Measurements from ENCODE around the gene CLDN5. TPM values are rescaled to one million over a fixed set of nuclear protein-coding genes. Genes with fewer than 3 reads are reported as not detected.

The CLDN5 gene
- total and polyA plus RNA-seq, 2 of the 8 experiments (the other 6 are each of a cell fraction or from before 2014, with no cell fraction given) = 1.2 to 1.6 TPM

- Histone ChIP-seq H3K9me3 (ENCODE audit: insufficient read depth in 2 of 2, low read depth in 1 of 2, low read length in 1 of 2) (no peaks in the 10 kb centered on the region), H3K36me3 (ENCODE audit: control insufficient read depth in 2 of 4, insufficient read depth in 4 of 4, low read length in 3 of 4) (peaks cover 0 to 5% (median 0%) of the 10 kb centered on the region in 4 experiments; a peak in 3 of 8 replicates), H2BK5ac (ENCODE audit: low read depth, low read length) (no peak overlapping the region), H2AK5ac (ENCODE audit: low read depth, low read length) (no peak overlapping the region), H3K23ac (ENCODE audit: insufficient read length) (no peak overlapping the region), H3K79me2 (ENCODE audit: control insufficient read depth in 1 of 2, insufficient read depth in 2 of 2, low read length in 2 of 2) (no peaks in the 10 kb centered on the region), H3K56ac (replicated peaks; ENCODE audit: insufficient read length, low read depth, low read length) (no peak overlapping the region), H3K27ac (ENCODE audit: low read depth, low read length) (no peak overlapping the region), H2AFZ (ENCODE audit: low read length) (no peak overlapping the region), H3K9ac (replicated peaks in 1 of 4; ENCODE audit: extremely low read depth in 1 of 4, low read depth in 3 of 4, low read length in 3 of 4) (no peak overlapping the region), H2BK12ac (ENCODE audit: low read depth, low read length) (no peak overlapping the region), H2BK120ac (replicated peaks; ENCODE audit: low read depth, low read length) (no peak overlapping the region), H3K23me2 (ENCODE audit: low read depth, low read length) (peaks cover 16% of the 10 kb centered on the region; the same call in 1 of the 2 replicates), H4K20me1 (replicated peaks in 1 of 2; ENCODE audit: control insufficient read depth in 1 of 2, insufficient read depth in 2 of 2, low read length in 2 of 2) (peaks cover 0 to 16% of the 10 kb centered on the region in 2 experiments), H3K79me1 (ENCODE audit: low read depth, low read length) (no peaks in the 10 kb centered on the region), H2BK15ac (ENCODE audit: low read length) (no peak overlapping the region), H2BK20ac (ENCODE audit: low read length) (no peak overlapping the region), H4K5ac (ENCODE audit: insufficient read length, low read depth, low read length) (no peak overlapping the region), H4K91ac (replicated peaks; ENCODE audit: insufficient read length, low read length) (no peak overlapping the region), H3K4me1 (replicated peaks in 1 of 4; ENCODE audit: control insufficient read depth in 3 of 4, insufficient read depth in 4 of 4, low read length in 3 of 4) (peaks cover 0 to 15% (median 13%) of the 10 kb centered on the region in 4 experiments; a peak in 6 of 7 replicates), H3K4ac (replicated peaks; ENCODE audit: insufficient read length, low read depth, low read length) (no peak overlapping the region), H3K4me3 (ENCODE audit: extremely low read depth in 1 of 4, insufficient read depth in 2 of 4, low read depth in 3 of 4, low read length in 4 of 4) (no peak overlapping the region), H3K18ac (ENCODE audit: extremely low read depth, low read length) (no peak overlapping the region), H3K27me3 (replicated peaks in 1 of 4; ENCODE audit: control insufficient read depth in 3 of 4, extremely low read depth in 1 of 4, insufficient read depth in 3 of 4, low read length in 3 of 4) (peaks cover 0 to 40% (median 32%) of the 10 kb centered on the region in 4 experiments; a peak in 6 of 7 replicates), H3K14ac (ENCODE audit: insufficient read length) (no peak overlapping the region), H3K4me2 (ENCODE audit: insufficient read depth in 1 of 2, low read depth in 2 of 2, low read length in 2 of 2) (no peak overlapping the region), H4K8ac (ENCODE audit: extremely low read depth, insufficient read depth, low read length) (no peak overlapping the region)
- ChIA-PET CTCF (ENCODE audit: partially characterized antibody) (interaction anchor here (0.6 to 1.7 kb wide), 4 partner anchors 12 to 219 kb away, joined by 3 to 4 read pairs (median 3); no protein-coding TSS in a partner anchor), POLR2A (ENCODE audit: partially characterized antibody) (interaction anchor here (1.2 to 1.3 kb wide), 2 partner anchors 11 to 25 kb away, joined by 3 to 5 read pairs; no protein-coding TSS in a partner anchor)
- DNase-seq (ENCODE audit: low read depth in 1 of 2, low spot score in 2 of 2) (no peak), FAIRE-seq (no peak)
- TF ChIP-seq CBX5 (IDR thresholded peaks at IDR 0.05; ENCODE audit: low read depth, low read length) (no peak), POLR2AphosphoS5 (IDR thresholded peaks at IDR 0.05; ENCODE audit: low read depth, low read length) (no peak), JUND (IDR thresholded peaks at IDR 0.05; ENCODE audit: low read length) (no peak), SUZ12 (IDR thresholded peaks at IDR 0.05; ENCODE audit: low read length) (no peak), MAFK (IDR thresholded peaks at IDR 0.05; ENCODE audit: low read depth, low read length) (no peak), RXRA (IDR thresholded peaks at IDR 0.05; ENCODE audit: insufficient read depth, low read depth, low read length) (no peak), CBX8 (IDR thresholded peaks at IDR 0.05; ENCODE audit: borderline replicate concordance, low read depth, low read length) (no peak), EP300 (IDR thresholded peaks at IDR 0.05; ENCODE audit: borderline replicate concordance in 1 of 2, low read depth in 2 of 2, low read length in 2 of 2) (no peak), TEAD4 (IDR thresholded peaks at IDR 0.05; ENCODE audit: low read depth, low read length) (no peak), FOSL1 (IDR thresholded peaks at IDR 0.05; ENCODE audit: insufficient read depth, low read depth, low read length) (no peak)
- 92% methylated on average over 10 of the region's 10 CpGs; no CpG with 5 or more reads in 1 of the 2 experiments for WGBS, 2 experiments (ENCODE audit: extremely low coverage in 1 of 2, insufficient coverage in 1 of 2, insufficient read length in 1 of 2, insufficient replicate concordance in 2 of 2, low coverage in 1 of 2, low lambda C conversion rate in 2 of 2, missing lambda C conversion rate in 1 of 2)
These were observed 3.5 kb downstream of the CLDN5 start for GRCh38 chr22:19520566-19521305.

Measured in H1 (cell line).